K562 (cell line): Measurements from ENCODE around the gene USP35. TPM values are rescaled to one million over a fixed set of nuclear protein-coding genes. Genes with fewer than 3 reads are reported as not detected.

Experiments
- DLX4 ChIP-seq: fragments of 250-450 bp; sonication (Bioruptor Pico); IDR thresholded peaks from 2 replicates; pipeline ENCODE4 v1.6.1; 2021; ENCODE audit warnings: mild to moderate bottlenecking
- DNMT1 ChIP-seq: fragments of 450-650 bp; IDR thresholded peaks from 2 replicates; pipeline ENCODE4 v1.6.1; 2016; ENCODE audit warnings: antibody characterized with exemption, mild to moderate bottlenecking
- E2F1 ChIP-seq: sonication (generic); formaldehyde crosslinking; IDR thresholded peaks from 2 replicates; pipeline ENCODE4 v1.8.1; 2023; ENCODE audit warnings: mild to moderate bottlenecking, missing genetic modification reagents, moderate library complexity
- EGR1 ChIP-seq: fragments of 450-650 bp; conservative IDR thresholded peaks from 2 replicates; pipeline ENCODE4 v1.6.1; 2017; ENCODE audit warnings: mild to moderate bottlenecking
- EP300 ChIP-seq: IDR thresholded peaks from 2 replicates; pipeline ENCODE4 v1.6.1; 2012; ENCODE audit warnings: low read length, improper control_type of control experiment
- ETS2 ChIP-seq: IDR thresholded peaks from 2 replicates; pipeline ENCODE4 v1.6.1; 2016; ENCODE audit warnings: borderline replicate concordance, missing genetic modification characterization, mild to moderate bottlenecking, moderate library complexity, missing compliant biosample characterization; ENCODE audit not compliant: poor library complexity, severe bottlenecking
- MECOM ChIP-seq: fragments of 250-450 bp; sonication (Bioruptor Pico); IDR thresholded peaks from 2 replicates; pipeline ENCODE4 v1.8.0; 2022; ENCODE audit warnings: inconsistent platforms
- MTF1 ChIP-seq: fragments of 250-450 bp; sonication (Bioruptor Pico); IDR thresholded peaks from 2 replicates; pipeline ENCODE4 v1.9.0; 2021; ENCODE audit warnings: moderate library complexity, mild to moderate bottlenecking, inconsistent platforms, borderline replicate concordance
- NCOR1 ChIP-seq: fragments of 450-650 bp; IDR thresholded peaks from 2 replicates; pipeline ENCODE4 v1.6.1; 2016; ENCODE audit warnings: mild to moderate bottlenecking, moderate library complexity
- NFATC3 ChIP-seq: fragments of 450-650 bp; IDR thresholded peaks from 2 replicates; pipeline ENCODE4 v1.6.1; 2017; ENCODE audit warnings: mild to moderate bottlenecking
- NR1H2 ChIP-seq: sonication (generic); formaldehyde crosslinking; IDR thresholded peaks from 2 replicates; pipeline ENCODE4 v1.4.0; 2020; ENCODE audit warnings: mild to moderate bottlenecking, missing genetic modification reagents
- PCBP2 ChIP-seq: fragments of 200-400 bp; formaldehyde crosslinking; IDR thresholded peaks from 2 replicates; pipeline ENCODE4 v1.6.1; 2018; ENCODE audit warnings: low read length, low read depth, mild to moderate bottlenecking, moderate library complexity; ENCODE audit not compliant: poor library complexity, severe bottlenecking
- SAP30 ChIP-seq: fragments of 200-600 bp; sonication (generic); IDR thresholded peaks from 2 replicates; pipeline ENCODE4 v1.6.1; 2012; ENCODE audit warnings: borderline replicate concordance, low read depth, mild to moderate bottlenecking, moderate library complexity, low read length, control low read depth, inconsistent platforms; ENCODE audit not compliant: insufficient read depth, poor library complexity, severe bottlenecking
- SMAD4 ChIP-seq: fragments of 250-450 bp; sonication (Bioruptor Pico); conservative IDR thresholded peaks from 2 replicates; pipeline ENCODE4 v1.8.0; 2021; ENCODE audit warnings: inconsistent platforms, mild to moderate bottlenecking, moderate library complexity
- TAF1 ChIP-seq: IDR thresholded peaks from 2 replicates; pipeline ENCODE4 v1.6.1; 2011; ENCODE audit warnings: mild to moderate bottlenecking, low read length, moderate library complexity; ENCODE audit not compliant: insufficient read depth, control insufficient read depth, severe bottlenecking; ENCODE audit errors: extremely low read depth
- TCFL5 ChIP-seq: fragments of 250-450 bp; sonication (Bioruptor Pico); conservative IDR thresholded peaks from 2 replicates; pipeline ENCODE4 v1.6.1; 2021; ENCODE audit warnings: mild to moderate bottlenecking, moderate library complexity, matching md5 sums
- TEAD4 ChIP-seq, 2 experiments: sonication (generic) in 1 of 2; formaldehyde crosslinking in 1 of 2; IDR thresholded peaks; 2 replicates each; pipeline versions ENCODE4 v1.6.1 to v1.8.0; 2012 to 2022; ENCODE audit warnings: borderline replicate concordance in 1 of 2, inconsistent platforms in 1 of 2, low read length in 1 of 2, mild to moderate bottlenecking in 1 of 2, missing genetic modification reagents in 1 of 2
- TSC22D4 ChIP-seq: fragments of 450-650 bp; IDR thresholded peaks from 2 replicates; pipeline ENCODE4 v1.6.1; 2016; ENCODE audit warnings: missing genetic modification characterization, missing biosample characterization, control low read depth
- ZFP1 ChIP-seq: fragments of 450-650 bp; formaldehyde crosslinking; IDR thresholded peaks from 2 replicates; pipeline ENCODE4 v1.4.0; 2020; ENCODE audit warnings: mild to moderate bottlenecking, mixed read lengths
- ZFPM2 ChIP-seq: fragments of 250-450 bp; sonication (Bioruptor Pico); IDR thresholded peaks from 2 replicates; pipeline ENCODE4 v1.5.1; 2022; ENCODE audit warnings: mild to moderate bottlenecking
- ZNF324 ChIP-seq: fragments of 250-450 bp; sonication (Bioruptor Pico); IDR thresholded peaks from 2 replicates; pipeline ENCODE4 v1.4.0; 2020; ENCODE audit warnings: mild to moderate bottlenecking
- ZNF551 ChIP-seq: fragments of 250-450 bp; sonication (Bioruptor Pico); IDR thresholded peaks from 2 replicates; pipeline ENCODE4 v1.5.0; 2021; ENCODE audit warnings: mild to moderate bottlenecking, moderate library complexity
- ZNF77 ChIP-seq: fragments of 250-450 bp; sonication (Bioruptor Pico); IDR thresholded peaks from 2 replicates; pipeline ENCODE4 v1.5.0; 2020
- polyA plus RNA-seq, 8 experiments: library from polyadenylated mRNA; depleted of rRNA in 4 of 8; stranded (reverse) in 5 of 8; unstranded in 3 of 8; fragments of >200 nt; fragmentation: Nextera tagmentation in 2 of 8; fragmentation: Illumina TruSeq in 1 of 8; extraction: Ambion mirVana in 2 of 8; extraction: Trizol in 1 of 8; gene quantifications; 2 replicates each; pipeline versions ENCODE4 v1.2.1 to v1.2.3, GENCODE V29; 2011 to 2014; ENCODE audit warnings: inconsistent platforms in 1 of 8, missing spikeins in 1 of 8
- total RNA-seq, 7 experiments: library from RNA; depleted of rRNA in 6 of 7; stranded (reverse); fragments of >200 nt in 6 of 7; fragmentation: Illumina TruSeq in 2 of 7; extraction: Trizol in 2 of 7; gene quantifications; 2 replicates each; pipeline versions ENCODE4 v1.2.1 to v1.2.3, GENCODE V29; 2011 to 2021; ENCODE audit warnings: low replicate concordance in 1 of 7
- TF ChIP-seq, protein P1 (sequence below): sonication (generic); formaldehyde crosslinking; IDR thresholded peaks from 2 replicates; pipeline ENCODE4 v1.8.0; 2022; ENCODE audit warnings: missing genetic modification reagents, mild to moderate bottlenecking, borderline replicate concordance

The USP35 gene
- total and polyA plus RNA-seq, 9 of the 15 experiments (the other 6 are each of a cell fraction or from before 2014, with no cell fraction given) = 0.01 to 4.8 (median 3.6) TPM

- TF ChIP-seq TEAD4 (IDR thresholded peaks at IDR 0.05; ENCODE audit: low read length) (peak; percentile 50; the same call in 1 of the 2 replicates), TEAD4 (CRISPR knock-in tag; IDR thresholded peaks at IDR 0.05; ENCODE audit: borderline replicate concordance) (no peak), EP300 (peak; percentile 36; the same call in 1 of the 2 replicates), TCFL5 (no peak), PCBP2 (no peak), TSC22D4 (tag) (no peak), ZNF551 (CRISPR knock-in tag) (no peak), ZFP1 (no peak), E2F1 (CRISPR knock-in tag) (peak; percentile 79), SAP30 (peak; percentile 73), ZNF77 (CRISPR knock-in tag) (no peak), DNMT1 (no peak), TAF1 (peak; percentile 89), NR1H2 (CRISPR knock-in tag) (no peak), MTF1 (CRISPR knock-in tag) (no peak), MECOM (0 out of 2 replicates have a peak, but pooled peaks have one; percentile 58), ETS2 (tag) (no peak), NCOR1 (peak; percentile 49; the same call in 1 of the 2 replicates), NFATC3 (no peak), SMAD4 (CRISPR knock-in tag) (no peak; the same call in 1 of the 2 replicates), ZNF324 (CRISPR knock-in tag) (no peak), EGR1 (peak; percentile 91), DLX4 (no peak), ZFPM2 (CRISPR knock-in tag) (no peak)
- TF ChIP-seq, protein P1, sequence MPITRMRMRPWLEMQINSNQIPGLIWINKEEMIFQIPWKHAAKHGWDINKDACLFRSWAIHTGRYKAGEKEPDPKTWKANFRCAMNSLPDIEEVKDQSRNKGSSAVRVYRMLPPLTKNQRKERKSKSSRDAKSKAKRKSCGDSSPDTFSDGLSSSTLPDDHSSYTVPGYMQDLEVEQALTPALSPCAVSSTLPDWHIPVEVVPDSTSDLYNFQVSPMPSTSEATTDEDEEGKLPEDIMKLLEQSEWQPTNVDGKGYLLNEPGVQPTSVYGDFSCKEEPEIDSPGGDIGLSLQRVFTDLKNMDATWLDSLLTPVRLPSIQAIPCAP = no peak
Observed at GRCh38 chr11:78139422-78140391, 49.0 kb upstream of the USP35 start, which contains the start of gene ALG8 (continued).
